NCI-H1105 treated with DMSO at 0.1 percent for 48 hours (cell line): ENCODE data around the gene KIAA0930.

Experiments used
- DNase-seq: peaks from one replicate; lab custom pipeline; 2025; lab: John Stamatoyannopoulos, UW

Gene KIAA0930

DNA sequence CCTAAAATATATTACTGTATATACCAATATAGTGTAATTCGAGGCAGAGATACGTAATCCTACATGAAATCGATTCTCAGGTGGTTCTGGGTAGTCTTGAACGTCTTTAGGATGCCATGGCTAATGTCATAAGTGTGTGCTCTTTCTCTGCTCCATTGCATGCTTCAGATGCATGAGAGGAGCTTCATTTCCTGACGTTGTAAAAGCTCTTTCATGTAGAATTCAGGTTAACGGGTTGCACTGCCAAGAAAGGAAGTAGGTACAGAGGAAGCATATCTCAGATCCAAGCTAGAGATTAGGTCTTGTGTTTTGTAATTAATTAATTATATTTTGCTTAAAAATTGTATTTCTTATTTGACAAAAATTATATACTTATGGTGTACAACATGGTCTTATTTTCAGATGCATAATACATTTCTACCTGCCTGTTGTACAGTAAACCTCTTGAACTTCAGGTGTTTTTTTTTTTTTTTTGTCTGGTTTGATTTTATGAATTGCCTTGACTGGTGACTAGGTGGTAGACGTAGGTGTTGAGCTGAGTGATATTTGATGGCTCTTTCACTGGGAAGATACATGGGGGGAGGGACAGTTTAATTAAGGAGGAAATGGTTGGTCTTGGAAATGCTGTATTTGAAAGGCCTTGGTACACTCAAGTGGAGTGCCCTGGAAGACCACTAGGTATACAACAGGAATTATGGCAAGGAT, 67.7 kb downstream of the KIAA0930 start:
- DNase-seq, result no peak

DNA sequence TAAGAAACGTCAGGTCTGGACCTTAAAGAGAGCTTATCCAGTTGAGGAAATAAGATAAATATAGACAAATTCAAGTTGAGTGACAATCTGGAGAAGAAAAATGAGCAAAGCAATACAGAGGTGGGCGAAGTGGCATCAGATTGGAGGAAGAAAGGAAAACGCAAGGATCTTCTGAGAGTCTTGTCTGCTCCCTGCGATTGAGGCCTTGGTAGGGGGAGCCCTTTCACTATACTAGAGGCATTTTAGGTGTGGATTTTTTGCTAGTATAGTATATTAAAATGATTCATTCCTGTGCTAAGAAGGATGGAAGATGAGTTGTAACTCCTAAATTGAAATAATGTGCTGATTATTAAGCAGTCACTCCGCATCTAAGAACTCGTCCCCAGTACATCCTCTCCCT, 68.9 kb downstream of the KIAA0930 start:
- no peak for DNase-seq

DNA sequence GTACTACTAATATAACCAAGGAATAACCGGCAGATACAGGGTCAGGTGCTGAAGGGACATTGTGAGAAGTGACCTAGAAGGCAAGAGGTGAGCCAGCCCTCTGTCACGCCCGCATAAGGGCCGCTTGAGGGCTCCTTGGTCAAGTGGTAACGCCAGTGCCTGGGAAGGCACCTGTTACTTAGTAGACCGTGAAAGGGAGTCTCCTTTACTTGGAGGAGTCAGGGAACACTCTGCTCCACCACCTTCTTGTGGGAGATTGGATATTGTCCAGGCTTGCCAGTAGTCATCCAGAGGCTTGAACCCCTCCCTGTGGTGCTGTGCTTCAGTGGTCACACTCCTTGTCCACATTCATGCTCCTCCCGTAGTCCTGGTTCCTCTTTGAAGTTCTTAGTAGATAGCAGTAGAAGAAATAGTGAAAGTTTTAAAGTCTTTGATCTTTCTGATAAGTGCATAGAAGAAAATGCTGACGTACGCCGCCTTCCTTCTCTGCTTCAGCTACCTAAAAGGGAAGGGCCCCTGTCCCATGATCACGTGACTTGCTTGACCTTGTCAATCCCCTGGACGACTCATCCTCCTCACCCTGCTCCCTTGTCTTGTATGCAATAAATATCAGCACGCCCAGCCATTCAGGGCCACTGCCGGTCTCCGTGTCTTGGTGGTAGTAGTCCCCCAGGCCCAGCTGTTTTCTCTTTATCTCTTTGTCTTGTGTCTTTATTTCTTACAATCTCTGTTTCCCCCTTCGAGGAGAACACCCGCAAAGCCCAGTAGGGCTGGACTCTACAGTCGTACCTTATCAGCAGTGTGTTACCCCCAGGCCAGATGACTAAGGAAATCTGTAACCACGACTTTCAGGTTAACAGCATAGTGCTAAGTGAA, 70.9 kb downstream of the KIAA0930 start:
- no peak for DNase-seq

DNA sequence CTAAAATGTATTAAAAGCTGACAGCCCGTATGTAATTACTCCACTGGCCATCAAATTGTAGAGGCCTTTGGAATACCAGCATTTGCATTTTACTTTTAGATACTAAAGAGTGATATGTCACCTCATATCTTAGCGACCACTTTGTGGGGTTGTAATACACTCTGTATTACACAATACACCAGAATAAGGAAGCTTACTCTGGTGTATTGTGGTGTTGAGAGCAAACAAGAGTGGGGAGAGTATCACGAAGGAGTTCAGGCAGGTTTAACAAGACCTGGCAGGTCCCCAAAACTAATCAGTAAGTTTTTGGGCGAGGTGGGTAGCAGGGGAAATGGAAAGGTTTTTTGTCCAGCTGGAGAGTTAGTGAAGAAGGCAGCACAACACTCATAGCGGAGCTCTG, 73.8 kb downstream of the KIAA0930 start:
- no peak for DNase-seq

DNA sequence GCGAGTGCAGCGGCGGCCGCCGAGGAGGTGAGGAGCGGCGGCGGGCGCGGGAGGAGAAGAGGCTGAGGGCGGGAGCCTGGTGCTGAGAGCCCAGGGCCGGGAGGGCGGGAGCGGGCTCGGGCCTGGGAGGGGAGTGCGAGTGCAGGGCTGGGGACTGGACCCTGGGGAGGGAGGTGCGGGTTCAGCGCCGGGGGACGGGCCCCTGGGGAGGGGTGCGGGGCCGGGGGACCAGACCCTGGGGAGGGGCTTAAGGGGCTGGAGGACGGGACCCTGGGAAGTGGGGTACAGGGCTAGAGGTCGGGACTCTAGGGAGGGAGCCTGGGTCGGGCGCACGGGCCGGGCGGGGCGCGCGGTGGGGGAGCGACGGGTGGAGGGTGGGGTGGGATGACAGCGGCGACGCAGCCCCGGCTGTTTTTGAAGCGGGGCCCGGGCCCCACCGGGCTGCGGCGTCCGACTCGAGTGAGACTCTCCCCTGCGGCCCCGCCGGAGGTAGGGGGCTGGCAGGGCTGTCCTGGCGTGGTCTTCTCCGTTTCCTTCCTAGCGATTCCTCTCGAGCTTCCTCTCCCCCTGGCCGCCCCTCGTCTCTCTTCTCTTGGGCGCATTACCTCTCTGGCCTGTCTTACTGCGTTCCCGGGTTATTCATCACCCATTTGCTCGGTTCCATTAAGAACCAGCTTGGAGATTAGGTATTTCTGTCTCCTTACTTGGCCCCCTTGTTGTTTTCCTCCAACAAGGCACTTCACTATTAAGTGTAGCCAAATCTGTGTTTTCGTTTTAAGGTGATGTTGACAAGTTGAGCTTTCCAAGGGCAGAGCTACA, 76.2 kb downstream of the KIAA0930 start:
- DNase-seq, result no peak

DNA sequence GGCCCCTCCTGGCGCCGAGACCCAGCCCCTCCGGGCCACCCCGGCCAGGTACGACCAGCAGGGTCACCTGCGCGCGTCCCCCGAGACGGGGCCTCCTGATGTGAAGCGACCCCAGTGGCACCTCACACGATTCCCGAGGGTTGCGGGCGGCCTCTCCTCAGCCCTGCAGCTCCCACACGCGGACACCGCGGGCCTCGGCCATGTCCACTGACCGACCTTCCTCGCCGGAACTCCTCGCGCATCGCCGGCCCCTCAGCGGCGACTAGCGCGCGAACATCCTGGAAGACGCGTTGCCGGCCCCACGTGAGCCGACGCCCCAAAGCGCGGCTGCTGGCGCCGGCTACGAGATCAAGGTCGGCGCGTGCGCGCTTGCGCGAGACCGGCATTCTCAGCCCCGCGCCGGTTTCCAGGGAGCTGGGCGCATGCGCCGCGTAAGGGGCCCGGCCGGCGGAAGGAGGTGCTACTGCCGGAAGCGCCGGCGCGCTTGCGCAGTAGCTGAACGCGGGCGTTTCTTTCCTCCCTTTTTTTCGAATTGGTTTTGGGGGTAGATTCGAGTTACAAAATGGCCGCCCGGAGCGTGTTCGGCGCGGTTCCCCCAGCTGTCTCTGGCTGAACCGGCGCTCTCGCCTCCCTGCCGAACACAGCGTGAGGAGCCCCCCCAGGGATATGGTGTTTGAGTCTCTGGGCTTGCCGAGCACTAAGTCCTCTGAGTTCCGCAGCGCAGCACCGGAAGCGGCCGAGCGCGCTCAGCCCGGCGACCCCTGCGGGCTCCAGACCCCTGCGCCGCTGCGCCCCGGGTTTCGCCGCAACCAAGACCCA, 77.0 kb downstream of the KIAA0930 start, which contains the start of gene NUP50:
Gene NUP50 (plus strand): TSS at position 475 of the 819 bp plus-strand sequence. CDS start 4,253 bp downstream, outside the sequence.
- peak; percentile 95 for DNase-seq

DNA sequence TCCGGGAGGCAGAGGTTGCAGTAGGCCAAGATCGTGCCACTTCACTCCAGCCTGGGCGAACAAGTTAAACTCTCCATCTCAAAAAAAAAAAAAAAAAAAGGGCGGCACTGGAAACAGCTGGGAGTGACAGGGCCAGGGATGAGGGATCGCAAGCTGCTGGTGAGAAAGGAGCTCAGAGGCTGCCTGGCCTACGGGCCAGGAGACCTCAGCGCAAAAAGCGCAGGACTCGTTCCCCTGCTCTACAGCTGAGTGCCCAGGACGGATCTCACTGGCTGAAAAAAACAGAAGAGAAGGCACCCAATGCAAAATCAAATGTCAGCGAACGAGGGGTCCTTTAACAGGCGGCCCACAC, 77.6 kb downstream of the KIAA0930 start:
- DNase-seq, result peak; percentile 35

DNA sequence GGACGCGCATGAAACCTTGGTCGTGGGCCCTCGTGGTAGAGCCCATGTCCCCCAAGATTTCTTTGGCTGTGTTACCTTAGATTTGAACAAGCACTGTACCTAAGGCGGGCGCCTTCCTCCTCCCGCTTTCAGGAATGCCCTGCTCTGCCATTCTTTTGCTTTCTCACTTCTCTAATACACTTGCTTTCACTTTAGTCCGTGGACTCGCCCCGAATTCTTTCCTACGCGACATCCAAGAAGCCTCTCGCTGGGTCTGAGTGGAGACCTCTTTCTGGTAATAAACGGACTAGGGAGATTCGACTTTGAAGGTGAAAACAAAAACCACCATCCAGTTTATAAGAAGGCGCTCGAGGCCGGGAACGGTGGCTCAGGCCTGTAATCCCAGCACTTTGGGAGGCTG, 78.2 kb downstream of the KIAA0930 start:
- no peak for DNase-seq

DNA sequence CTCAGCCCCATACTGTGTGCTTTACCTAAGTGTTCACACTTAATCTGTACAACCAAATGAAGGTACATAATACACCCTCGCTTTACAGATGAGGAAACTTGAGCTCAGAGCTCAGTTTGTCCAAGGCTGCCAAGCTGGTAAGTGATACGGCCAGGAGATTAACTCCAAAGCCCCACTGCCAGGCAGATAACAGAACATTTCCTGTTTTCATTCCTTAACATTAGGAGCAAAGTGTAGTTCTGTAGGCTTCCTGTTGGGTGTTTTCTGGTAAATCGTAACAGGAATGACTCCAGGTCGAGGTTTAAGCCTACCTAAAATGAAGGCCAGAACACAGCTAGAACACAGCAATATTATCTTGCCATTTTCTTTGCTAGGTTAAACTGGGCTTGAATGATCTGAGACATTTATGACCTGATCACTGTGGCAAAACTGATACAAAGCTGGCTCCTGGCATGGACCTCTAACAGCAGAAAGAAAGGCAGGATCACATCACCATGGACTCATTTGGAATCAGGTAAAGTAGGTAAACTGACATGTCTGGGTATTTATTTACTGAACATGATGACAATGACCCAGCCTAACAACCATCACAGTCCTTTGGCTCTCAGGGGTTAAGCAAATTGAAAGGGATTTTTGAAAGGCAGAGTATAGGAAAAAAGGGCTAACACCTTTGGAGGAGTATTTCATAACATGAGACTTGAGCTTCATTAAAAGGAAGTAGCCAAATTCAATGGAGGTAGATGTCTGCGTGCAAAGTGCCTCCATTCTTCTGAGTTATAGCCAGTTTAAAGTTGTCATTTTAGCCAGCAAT, 80.8 kb downstream of the KIAA0930 start:
- DNase-seq, result no peak

DNA sequence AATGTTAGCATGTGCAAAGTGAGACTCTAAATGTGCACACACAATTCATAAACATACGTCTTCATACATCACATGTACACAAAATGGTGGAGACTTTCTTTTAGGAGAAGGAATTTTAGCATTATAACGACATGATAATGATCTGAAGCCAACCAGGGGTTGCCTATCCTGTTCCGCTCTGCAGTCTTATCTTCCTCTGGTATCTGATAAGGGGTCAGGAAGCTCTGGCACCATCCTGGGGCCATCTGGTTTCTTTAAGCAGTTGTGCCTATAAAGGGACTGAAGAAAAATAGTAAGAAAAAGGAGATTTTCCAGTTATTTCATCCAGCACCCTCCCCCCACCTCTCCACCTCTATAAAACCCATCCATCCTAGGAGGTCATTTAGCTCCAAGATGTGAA, 82.8 kb downstream of the KIAA0930 start:
- DNase-seq, result no peak

DNA sequence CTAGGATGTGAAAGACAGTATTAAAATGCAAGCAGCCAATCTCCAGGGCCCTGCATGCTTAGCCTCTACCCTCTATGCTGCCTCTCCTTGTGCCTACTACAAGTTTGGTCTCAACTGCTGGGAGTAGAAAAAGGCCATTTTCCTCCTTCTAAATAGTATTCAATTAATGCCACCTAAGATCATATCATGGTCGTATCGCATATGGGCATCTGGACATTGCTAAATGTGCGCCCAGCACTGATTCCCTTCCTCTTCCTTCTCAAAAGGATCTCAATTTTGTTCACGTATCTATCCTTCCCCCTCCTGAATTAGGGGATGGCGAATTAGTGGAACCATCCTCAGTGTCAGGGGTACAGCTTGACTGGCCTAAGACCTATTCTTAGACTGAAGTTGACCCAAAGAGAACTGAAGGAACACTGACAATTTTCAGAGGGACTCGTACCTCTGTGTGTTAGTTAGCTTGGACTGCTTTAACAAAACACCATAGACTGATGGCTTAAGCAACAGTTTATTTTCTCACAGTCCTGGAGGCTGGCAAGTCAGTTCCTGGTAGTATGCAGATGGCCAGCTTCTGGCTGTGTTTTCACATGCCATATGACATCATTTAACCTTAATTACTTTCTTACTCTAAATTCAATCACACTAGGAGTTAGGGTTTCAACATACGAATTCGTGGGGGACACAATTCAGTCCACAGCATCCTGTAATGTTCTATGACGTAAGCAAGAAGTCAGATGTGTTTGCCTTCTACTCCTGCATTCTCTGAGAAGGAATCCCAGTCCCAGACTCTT, 85.4 kb downstream of the KIAA0930 start:
- DNase-seq, result no peak

DNA sequence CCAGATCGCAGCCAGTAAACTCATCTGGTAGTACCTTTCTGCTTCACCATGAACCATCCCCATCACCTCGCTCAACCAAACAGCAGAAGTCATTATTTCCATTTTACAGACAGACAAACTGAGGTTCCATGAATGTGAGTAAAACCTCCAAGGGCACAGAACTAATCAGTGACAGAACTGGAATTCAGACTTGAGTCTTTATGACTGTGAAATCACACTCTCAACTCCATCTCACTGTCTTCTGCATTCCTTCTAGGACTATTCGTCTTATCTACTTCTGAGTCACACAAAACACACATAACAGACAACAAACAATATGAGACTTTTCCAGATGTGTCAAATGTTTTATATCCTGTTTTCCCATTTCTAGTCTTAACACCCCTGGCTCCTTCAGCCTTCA, 86.3 kb downstream of the KIAA0930 start:
- no peak for DNase-seq

DNA sequence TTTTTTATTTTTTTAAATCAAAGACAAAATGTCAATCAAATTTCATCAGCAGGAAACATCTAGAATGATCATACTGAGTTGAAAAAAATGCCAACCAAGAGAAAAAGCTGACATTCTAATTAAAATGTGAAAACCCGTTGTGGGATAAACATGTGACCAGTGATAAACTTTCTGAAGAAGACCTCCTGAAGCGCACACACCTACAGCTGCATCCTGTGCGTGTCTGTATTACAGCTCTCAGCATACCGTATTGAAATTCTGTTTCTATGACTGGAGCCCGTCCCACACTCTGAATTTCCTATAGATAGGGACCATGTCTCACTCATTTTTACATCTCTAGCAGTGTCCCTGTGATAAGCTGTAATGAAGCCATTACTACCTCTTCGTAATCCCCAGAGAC, 89.2 kb downstream of the KIAA0930 start:
- DNase-seq, result no peak

DNA sequence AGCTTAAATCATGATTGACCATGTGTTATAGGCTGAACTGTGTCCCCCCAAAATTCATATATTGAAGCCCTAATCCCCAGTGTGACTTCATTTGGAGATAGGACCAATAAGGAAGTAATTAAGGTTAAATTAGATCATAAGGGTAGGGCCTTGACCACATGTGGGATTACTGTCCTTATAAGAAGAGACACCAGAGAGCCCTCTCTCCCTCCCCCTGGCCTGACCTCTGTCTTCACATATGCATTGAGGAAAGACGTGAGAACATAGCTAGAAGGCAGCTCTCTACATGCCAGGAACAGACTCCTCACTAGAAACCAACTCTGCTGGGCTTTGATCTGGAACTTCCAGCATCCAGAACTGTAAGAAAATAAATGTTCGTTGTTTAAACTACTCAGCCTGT, 90.6 kb downstream of the KIAA0930 start:
- DNase-seq, result no peak

DNA sequence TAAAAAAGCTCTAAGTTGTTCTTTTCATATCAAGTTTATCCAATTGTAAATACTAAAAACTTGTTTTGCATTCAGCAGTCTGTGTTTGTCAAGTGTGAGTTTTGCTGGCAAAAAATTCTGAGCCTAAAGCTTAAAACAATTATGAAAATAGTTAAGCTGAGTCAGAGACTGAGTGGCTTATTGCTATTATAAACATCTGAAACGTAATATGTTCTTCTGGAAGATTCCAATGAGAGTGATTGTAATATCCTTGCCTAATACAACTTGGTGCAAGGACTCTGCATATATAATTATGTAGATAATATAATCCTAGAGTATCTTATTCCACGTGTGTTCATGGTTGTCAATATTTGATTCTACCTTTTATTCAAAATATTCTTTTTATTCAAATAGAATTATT, 91.0 kb downstream of the KIAA0930 start:
- no peak for DNase-seq

DNA sequence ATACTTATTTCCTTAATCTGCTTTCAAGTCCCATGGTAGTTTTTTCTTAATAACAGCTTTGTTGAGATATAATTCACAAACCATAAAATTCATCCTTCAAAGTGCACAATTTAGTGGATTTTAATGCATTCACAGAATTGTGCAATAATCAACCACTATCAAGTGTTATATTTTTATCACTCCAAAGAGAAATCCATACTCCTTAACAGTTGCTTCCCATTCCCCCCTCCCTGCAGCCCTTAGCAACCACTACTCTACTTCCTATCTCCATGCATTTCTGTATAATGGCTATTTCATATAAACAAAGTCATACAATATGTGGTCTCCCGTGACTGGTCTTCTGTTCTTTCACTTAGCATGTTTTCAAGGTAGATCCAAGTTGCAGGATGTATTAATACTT, 95.8 kb downstream of the KIAA0930 start:
- no peak for DNase-seq

DNA sequence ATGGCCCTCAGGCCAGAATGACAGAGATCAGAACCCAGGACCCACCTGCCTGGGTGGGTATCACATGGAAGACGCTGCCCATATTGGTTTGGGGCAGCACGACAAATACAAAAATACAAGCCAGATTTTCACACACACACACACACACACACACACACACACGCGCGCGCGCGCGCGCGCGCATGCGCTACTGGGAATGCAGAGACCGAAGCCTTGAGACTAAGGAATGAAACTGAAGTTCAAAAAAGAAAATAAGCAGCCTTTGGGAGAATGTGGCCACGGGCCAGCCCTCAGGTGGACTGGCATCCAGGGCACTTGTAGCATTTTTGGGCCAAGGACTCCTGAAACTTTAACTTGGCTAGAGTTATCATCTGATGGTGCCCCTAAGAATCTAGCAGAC, 98.3 kb downstream of the KIAA0930 start:
- DNase-seq, result no peak
